ENCODE results near the gene B3GAT1. TPM values are rescaled to one million over a fixed set of nuclear protein-coding genes. Genes with fewer than 3 reads are reported as not detected.

Gene B3GAT1
- total RNA-seq, 1 experiment from 2014 or later = 34.3 TPM

DNA sequence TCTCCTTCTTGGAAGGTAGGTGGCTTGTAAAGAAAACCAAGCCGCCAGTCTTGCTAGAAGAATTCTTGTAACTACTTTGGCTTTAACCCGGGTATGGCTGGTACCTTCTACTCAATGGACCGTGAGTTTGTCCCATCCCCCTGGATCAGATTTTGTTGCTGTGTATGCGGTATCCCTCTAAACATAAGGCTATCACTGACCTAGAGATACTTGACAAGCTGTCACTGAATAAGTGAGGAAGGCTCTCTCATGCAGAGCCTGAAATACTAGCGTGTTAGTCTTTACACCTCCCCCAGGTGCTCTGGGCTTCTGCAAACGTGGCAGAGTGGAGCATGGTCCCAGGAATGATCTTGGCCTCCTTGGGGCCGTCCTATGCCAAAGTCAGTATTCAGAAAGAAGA lies 45.8 kb downstream of the B3GAT1 start:
- Histone ChIP-seq H3K23me2 (ENCODE audit: insufficient read length, low read depth, low read length, poor library complexity, severe bottlenecking) (no peaks in the 10 kb centered on the region), H2BK12ac (ENCODE audit: insufficient read length, low read depth, low read length) (no peak overlapping the region), H2BK20ac (ENCODE audit: low read depth, low read length, poor library complexity, severe bottlenecking) (no peak overlapping the region), H3K56ac (ENCODE audit: insufficient read length, low read depth, low read length) (no peak overlapping the region), H3T11ph (ENCODE audit: low read length) (no peak overlapping the region), H3K27ac (ENCODE audit: insufficient read length, low read depth, low read length) (no peak overlapping the region), H2BK120ac (ENCODE audit: low read depth, low read length, poor library complexity, severe bottlenecking) (no peak overlapping the region), H3K14ac (ENCODE audit: insufficient read depth, low read length) (no peak overlapping the region), H3K79me1 (ENCODE audit: insufficient read depth, low read depth, low read length, poor library complexity, severe bottlenecking) (no peaks in the 10 kb centered on the region), H3K9ac (ENCODE audit: extremely low read depth, insufficient read length, low read length) (no peak overlapping the region), H3K4me1 (ENCODE audit: insufficient read depth, low read length) (no peaks in the 10 kb centered on the region), H3K27me3 (ENCODE audit: insufficient read depth, low read length) (no peaks in the 10 kb centered on the region), H3K4ac (ENCODE audit: low read depth, low read length) (no peak overlapping the region), H2AFZ (ENCODE audit: low read length) (no peak overlapping the region), H4K5ac (ENCODE audit: insufficient read length, low read depth, low read length) (no peak overlapping the region), H4K91ac (ENCODE audit: insufficient read length, low read depth, low read length) (no peak overlapping the region), H2AK5ac (ENCODE audit: insufficient read length, low read length) (no peak overlapping the region), H4K8ac (replicated peaks; ENCODE audit: insufficient read length, low read depth, low read length) (no peak overlapping the region), H2BK15ac (ENCODE audit: low read depth, low read length) (no peak overlapping the region), H3K4me2 (ENCODE audit: insufficient read depth, insufficient read length, low read length) (no peak overlapping the region), H3K18ac (ENCODE audit: insufficient read length, low read depth, low read length) (no peak overlapping the region), H2BK5ac (ENCODE audit: insufficient read length, low read length) (no peak overlapping the region), H3K9me3 (ENCODE audit: control insufficient read depth, low read depth, low read length) (no peaks in the 10 kb centered on the region), H4K20me1 (ENCODE audit: control insufficient read depth, insufficient read depth, insufficient read length) (no peaks in the 10 kb centered on the region), H3K79me2 (ENCODE audit: insufficient read depth, low read length) (no peaks in the 10 kb centered on the region), H3K23ac (ENCODE audit: insufficient read length, low read depth, low read length) (no peak overlapping the region)
- H3K27ac Mint-ChIP-seq = no peak overlapping the region
- TF ChIP-seq, protein P1, sequence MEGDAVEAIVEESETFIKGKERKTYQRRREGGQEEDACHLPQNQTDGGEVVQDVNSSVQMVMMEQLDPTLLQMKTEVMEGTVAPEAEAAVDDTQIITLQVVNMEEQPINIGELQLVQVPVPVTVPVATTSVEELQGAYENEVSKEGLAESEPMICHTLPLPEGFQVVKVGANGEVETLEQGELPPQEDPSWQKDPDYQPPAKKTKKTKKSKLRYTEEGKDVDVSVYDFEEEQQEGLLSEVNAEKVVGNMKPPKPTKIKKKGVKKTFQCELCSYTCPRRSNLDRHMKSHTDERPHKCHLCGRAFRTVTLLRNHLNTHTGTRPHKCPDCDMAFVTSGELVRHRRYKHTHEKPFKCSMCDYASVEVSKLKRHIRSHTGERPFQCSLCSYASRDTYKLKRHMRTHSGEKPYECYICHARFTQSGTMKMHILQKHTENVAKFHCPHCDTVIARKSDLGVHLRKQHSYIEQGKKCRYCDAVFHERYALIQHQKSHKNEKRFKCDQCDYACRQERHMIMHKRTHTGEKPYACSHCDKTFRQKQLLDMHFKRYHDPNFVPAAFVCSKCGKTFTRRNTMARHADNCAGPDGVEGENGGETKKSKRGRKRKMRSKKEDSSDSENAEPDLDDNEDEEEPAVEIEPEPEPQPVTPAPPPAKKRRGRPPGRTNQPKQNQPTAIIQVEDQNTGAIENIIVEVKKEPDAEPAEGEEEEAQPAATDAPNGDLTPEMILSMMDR (conservative IDR thresholded peaks at IDR 0.05) = no peak
- no peaks in the 10 kb centered on the region for H3K9me3 Mint-ChIP-seq
- DNase-seq = no peak
- no CpG with 5 or more reads among the region's 7 CpGs for WGBS (ENCODE audit: extremely low coverage, insufficient read length, low lambda C conversion rate)
- no peak overlapping the region for H3K4me3 Mint-ChIP-seq
- no peaks in the 10 kb centered on the region; a peak in 1 of 7 replicates for H3K36me3 Mint-ChIP-seq (ENCODE audit: insufficient read depth in 1 of 3, low read depth in 3 of 3)
- H3K4me1 Mint-ChIP-seq = peaks cover 3% of the 10 kb centered on the region in 2 experiments; a peak in 2 of 4 replicates
- peaks cover 24% of the 10 kb centered on the region for H3K27me3 Mint-ChIP-seq (ENCODE audit: low read depth)
